ENCODE data around the gene BOK. TPM values are rescaled to one million over a fixed set of nuclear protein-coding genes. Genes with fewer than 3 reads are reported as not detected.

Gene BOK
- total and polyA plus RNA-seq, 10 of the 15 experiments (the other 5 are each of a cell fraction or from before 2014, with no cell fraction given): 0.04 to 0.15 (median 0.12) TPM; not detected in 7

- Histone ChIP-seq H3K9me3 (replicated peaks; ENCODE audit: control insufficient read depth, insufficient read depth, low read length) (no peaks in the 10 kb centered on the region), H3K4me2 (ENCODE audit: control insufficient read depth, insufficient read depth) (no peak overlapping the region), H2AFZ (ENCODE audit: control insufficient read depth, low read depth, low read length) (no peak overlapping the region), H4K20me1 (ENCODE audit: control insufficient read depth, insufficient read depth) (no peaks in the 10 kb centered on the region), H3K27ac (ENCODE audit: control insufficient read depth, insufficient read depth) (no peak overlapping the region), H3K9ac (ENCODE audit: control insufficient read depth, insufficient read depth, low read length) (no peak overlapping the region), H3K4me1 (ENCODE audit: control insufficient read depth, insufficient read depth, low read length) (no peaks in the 10 kb centered on the region; the same call in 1 of the 2 replicates), H3K27me3 (replicated peaks in 1 of 2; ENCODE audit: control insufficient read depth in 2 of 2, insufficient read depth in 2 of 2, low read length in 1 of 2) (no peaks in the 10 kb centered on the region), H3K79me2 (ENCODE audit: control insufficient read depth, insufficient read depth, low read length) (peaks cover 17% of the 10 kb centered on the region), H3K36me3 (ENCODE audit: control insufficient read depth in 2 of 2, insufficient read depth in 2 of 2, low read length in 1 of 2) (peaks cover 6 to 9% of the 10 kb centered on the region in 2 experiments; a peak in 2 of 4 replicates), H3K4me3 (no peak overlapping the region)
- ChIA-PET CTCF (interaction anchor here (0.9 to 1.1 kb wide), 3 partner anchors 77 to 345 kb away, joined by 3 to 5 read pairs (median 4); no protein-coding TSS in a partner anchor), RAD21 (ENCODE audit: unreplicated experiment) (interaction anchor here (0.7 kb wide), 1 partner anchor 254 kb away, joined by 3 read pairs; no protein-coding TSS in a partner anchor), POLR2A (interaction anchor here (0.7 kb wide), 1 partner anchor 298 kb away, joined by 3 read pairs; no protein-coding TSS in a partner anchor), SMC1A (ENCODE audit: uncharacterized antibody, unreplicated experiment) (interaction anchor here (1.3 kb wide), 1 partner anchor 12 kb away, joined by 4 read pairs; no protein-coding TSS in a partner anchor)
- TF ChIP-seq HDGF (IDR thresholded peaks at IDR 0.05) (no peak), SMAD5 (IDR thresholded peaks at IDR 0.05; ENCODE audit: low read depth) (no peak), CBX5 (IDR thresholded peaks at IDR 0.05; ENCODE audit: low read depth) (no peak), BMI1 (IDR thresholded peaks at IDR 0.05; ENCODE audit: borderline replicate concordance) (no peak), ZNF207 (IDR thresholded peaks at IDR 0.05; ENCODE audit: borderline replicate concordance) (no peak), TCF7 (IDR thresholded peaks at IDR 0.05; ENCODE audit: borderline replicate concordance) (no peak), E2F8 (IDR thresholded peaks at IDR 0.05; ENCODE audit: low read depth, partially characterized antibody) (no peak), RELB (IDR thresholded peaks at IDR 0.05; ENCODE audit: low read depth) (no peak), CEBPB (IDR thresholded peaks at IDR 0.05; ENCODE audit: borderline replicate concordance in 1 of 2, low read depth in 2 of 2, low read length in 2 of 2) (no peak), ZBED1 (IDR thresholded peaks at IDR 0.05; ENCODE audit: borderline replicate concordance) (no peak)
- ATAC-seq (no peak), DNase-seq (ENCODE audit: low read depth, low spot score) (no peak), FAIRE-seq (no peak)
- in situ Hi-C loops (cut with MboI) (no loop called here), intact Hi-C loops (cut with micrococcal nuclease; ENCODE audit: unreplicated experiment) (loop anchor here (5.0 to 10.0 kb wide), 2 partner anchors 105 to 258 kb away; partner anchors contain the start of genes FARP2 and STK25)
- WGBS (ENCODE audit: insufficient coverage, insufficient replicate concordance, low lambda C conversion rate, missing lambda C conversion rate): 94% methylated on average over 20 of the region's 20 CpGs
- no TSS peak for BruUV-seq (replicated peaks)
Measured at GRCh38 chr2:241612156-241613016, 53.8 kb downstream of the BOK start.

Measured in GM12878 (cell line).